HEK293T (cell line): Measurements from ENCODE around the gene CLCN4.

Experiments used
- CTCF ChIA-PET: fragments of 350-600 bp; formaldehyde crosslinking; extraction: SDS; loops from one replicate; lab custom pipeline; 2021; ENCODE audit warnings: antibody characterized with exemption, inconsistent platforms; lab: Yijun Ruan, JAX
- POLR2A ChIA-PET: fragments of 350-600 bp; formaldehyde crosslinking; extraction: SDS; loops from one replicate; lab custom pipeline; 2020; ENCODE audit warnings: antibody characterized with exemption, inconsistent platforms; lab: Yijun Ruan, JAX
- DNase-seq: peaks from one replicate; pipeline ENCODE4 v3.0.0; 2012; ENCODE audit warnings: mixed read lengths; ENCODE audit errors: extremely low spot score
- ARNT ChIP-seq: fragments of 450-650 bp; IDR thresholded peaks from 2 replicates; pipeline ENCODE4 v1.6.1; 2017; ENCODE audit warnings: mild to moderate bottlenecking
- BHLHE40 ChIP-seq: fragments of 450-650 bp; IDR thresholded peaks from 2 replicates; pipeline ENCODE4 v1.6.1; 2016; ENCODE audit warnings: mild to moderate bottlenecking, moderate library complexity, borderline replicate concordance
- CTBP1 ChIP-seq: fragments of 450-650 bp; IDR thresholded peaks from 2 replicates; pipeline ENCODE4 v1.6.1; 2016; ENCODE audit warnings: borderline replicate concordance
- ELF4 ChIP-seq: fragments of 450-650 bp; IDR thresholded peaks from 2 replicates; pipeline ENCODE4 v1.6.1; 2017; ENCODE audit warnings: antibody characterized with exemption
- FOXA1 ChIP-seq: fragments of 450-650 bp; IDR thresholded peaks from 2 replicates; pipeline ENCODE4 v1.6.1; 2016; ENCODE audit warnings: mild to moderate bottlenecking
- FOXK2 ChIP-seq: fragments of 450-650 bp; IDR thresholded peaks from 2 replicates; pipeline ENCODE4 v1.6.1; 2016; ENCODE audit warnings: mild to moderate bottlenecking
- FOXM1 ChIP-seq: fragments of 450-650 bp; IDR thresholded peaks from 2 replicates; pipeline ENCODE4 v1.6.1; 2017; ENCODE audit warnings: mild to moderate bottlenecking, borderline replicate concordance
- HDGF ChIP-seq: fragments of 450-650 bp; IDR thresholded peaks from 2 replicates; pipeline ENCODE4 v1.6.1; 2017; ENCODE audit warnings: antibody characterized with exemption, borderline replicate concordance
- L3MBTL2 ChIP-seq: fragments of 450-650 bp; conservative IDR thresholded peaks from 2 replicates; pipeline ENCODE4 v1.6.1; 2016; ENCODE audit warnings: mild to moderate bottlenecking
- LEF1 ChIP-seq: fragments of 450-650 bp; IDR thresholded peaks from 2 replicates; pipeline ENCODE4 v1.6.1; 2017; ENCODE audit warnings: mild to moderate bottlenecking, borderline replicate concordance
- NFRKB ChIP-seq: fragments of 450-650 bp; IDR thresholded peaks from 2 replicates; pipeline ENCODE4 v1.6.1; 2016; ENCODE audit warnings: mild to moderate bottlenecking, moderate library complexity
- PKNOX1 ChIP-seq: fragments of 450-650 bp; IDR thresholded peaks from 2 replicates; pipeline ENCODE4 v1.6.1; 2016
- SP1 ChIP-seq: fragments of 450-650 bp; IDR thresholded peaks from 2 replicates; pipeline ENCODE4 v1.6.1; 2017
- SUZ12 ChIP-seq: fragments of 450-650 bp; IDR thresholded peaks from 2 replicates; pipeline ENCODE4 v1.6.1; 2016; ENCODE audit warnings: mild to moderate bottlenecking
- TARDBP ChIP-seq: fragments of 450-650 bp; IDR thresholded peaks from 2 replicates; pipeline ENCODE4 v1.6.1; 2016
- ZNF384 ChIP-seq: fragments of 450-650 bp; IDR thresholded peaks from 2 replicates; pipeline ENCODE4 v1.6.1; 2016

Gene CLCN4

GRCh38 chrX:10157032-10157341 is 212 bp downstream of the CLCN4 start:
- ChIA-PET CTCF (no interaction called here), POLR2A (no interaction called here)
- no peak for TF ChIP-seq L3MBTL2
- TF ChIP-seq BHLHE40: no peak
- TF ChIP-seq FOXM1: no peak
- no peak for TF ChIP-seq SP1
- TF ChIP-seq LEF1: no peak
- no peak for TF ChIP-seq PKNOX1
- TF ChIP-seq ARNT: no peak
- no peak for TF ChIP-seq TARDBP
- TF ChIP-seq FOXK2: no peak
- no peak for TF ChIP-seq HDGF
- TF ChIP-seq ZNF384: no peak
- no peak for TF ChIP-seq NFRKB
- TF ChIP-seq SUZ12: no peak
- TF ChIP-seq FOXA1: no peak
- no peak for TF ChIP-seq ELF4
- TF ChIP-seq CTBP1: no peak
- DNase-seq: no peak

DNA sequence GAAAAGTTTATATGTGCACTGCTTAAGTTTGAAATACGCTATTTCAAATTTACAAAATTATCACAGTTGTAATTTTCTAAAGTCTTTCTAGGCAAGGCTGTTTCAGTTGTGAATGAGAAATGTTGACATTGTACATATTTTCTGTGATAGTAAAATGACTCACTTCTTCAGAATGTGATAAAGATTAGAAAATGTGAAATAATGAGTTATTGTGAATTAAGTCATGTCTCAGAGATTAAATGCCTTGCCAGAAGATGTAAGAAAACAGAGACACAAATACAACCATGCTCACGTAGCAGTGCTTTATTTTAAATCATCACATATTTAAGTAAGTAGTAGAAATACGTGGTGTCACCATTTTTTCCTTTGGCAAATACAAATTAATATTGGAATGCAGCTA is 768 bp downstream of the CLCN4 start:
- ChIA-PET CTCF (no interaction called here), POLR2A (no interaction called here)
- TF ChIP-seq LEF1 (no peak), FOXM1 (no peak), FOXK2 (no peak), PKNOX1 (no peak), TARDBP (no peak), L3MBTL2 (no peak), NFRKB (no peak), SUZ12 (no peak), SP1 (no peak), HDGF (no peak), CTBP1 (no peak), FOXA1 (no peak), BHLHE40 (no peak), ELF4 (no peak), ARNT (no peak), ZNF384 (no peak)
- no peak for DNase-seq

- CTCF ChIA-PET: no interaction called here
These were observed 1.7 kb downstream of the CLCN4 start for GRCh38 chrX:10158279-10159144.

GRCh38 chrX:10159145-10159468 is 2.3 kb downstream of the CLCN4 start:
- TF ChIP-seq PKNOX1: no peak
- no peak for TF ChIP-seq SP1
- no peak for TF ChIP-seq NFRKB
- no peak for TF ChIP-seq FOXM1
- TF ChIP-seq ELF4: no peak
- CTCF ChIA-PET: no interaction called here
- no peak for DNase-seq
- POLR2A ChIA-PET: no interaction called here

More at GRCh38 chrX:10158279-10159144, 1.7 kb downstream of the CLCN4 start:
- no peak for DNase-seq
- POLR2A ChIA-PET: no interaction called here
- TF ChIP-seq FOXA1 (no peak), ELF4 (no peak), TARDBP (no peak), FOXM1 (no peak), BHLHE40 (no peak), LEF1 (no peak), SP1 (no peak), FOXK2 (no peak), L3MBTL2 (no peak), ZNF384 (no peak), HDGF (no peak), SUZ12 (no peak)

- no peak for DNase-seq
- TF ChIP-seq ZNF384 (no peak), NFRKB (no peak), ELF4 (no peak), SP1 (no peak), FOXM1 (no peak), FOXA1 (no peak), SUZ12 (no peak), CTBP1 (no peak), L3MBTL2 (no peak), ARNT (no peak), LEF1 (no peak), BHLHE40 (no peak), PKNOX1 (no peak), TARDBP (no peak), HDGF (no peak)
- ChIA-PET CTCF (no interaction called here), POLR2A (no interaction called here)
These were observed 3.4 kb downstream of the CLCN4 start for GRCh38 chrX:10160211-10160610.
